HEK293T (cell line): ENCODE measurements around the gene WDR19.

Experiments
- ARNT ChIP-seq: fragments of 450-650 bp; IDR thresholded peaks from 2 replicates; pipeline ENCODE4 v1.6.1; 2017; ENCODE audit warnings: mild to moderate bottlenecking
- BHLHE40 ChIP-seq: fragments of 450-650 bp; IDR thresholded peaks from 2 replicates; pipeline ENCODE4 v1.6.1; 2016; ENCODE audit warnings: mild to moderate bottlenecking, moderate library complexity, borderline replicate concordance
- CTBP1 ChIP-seq: fragments of 450-650 bp; IDR thresholded peaks from 2 replicates; pipeline ENCODE4 v1.6.1; 2016; ENCODE audit warnings: borderline replicate concordance
- ELF4 ChIP-seq: fragments of 450-650 bp; IDR thresholded peaks from 2 replicates; pipeline ENCODE4 v1.6.1; 2017; ENCODE audit warnings: antibody characterized with exemption
- FOXA1 ChIP-seq: fragments of 450-650 bp; IDR thresholded peaks from 2 replicates; pipeline ENCODE4 v1.6.1; 2016; ENCODE audit warnings: mild to moderate bottlenecking
- FOXK2 ChIP-seq: fragments of 450-650 bp; IDR thresholded peaks from 2 replicates; pipeline ENCODE4 v1.6.1; 2016; ENCODE audit warnings: mild to moderate bottlenecking
- FOXM1 ChIP-seq: fragments of 450-650 bp; IDR thresholded peaks from 2 replicates; pipeline ENCODE4 v1.6.1; 2017; ENCODE audit warnings: mild to moderate bottlenecking, borderline replicate concordance
- LEF1 ChIP-seq: fragments of 450-650 bp; IDR thresholded peaks from 2 replicates; pipeline ENCODE4 v1.6.1; 2017; ENCODE audit warnings: mild to moderate bottlenecking, borderline replicate concordance
- PKNOX1 ChIP-seq: fragments of 450-650 bp; IDR thresholded peaks from 2 replicates; pipeline ENCODE4 v1.6.1; 2016
- SP1 ChIP-seq: fragments of 450-650 bp; IDR thresholded peaks from 2 replicates; pipeline ENCODE4 v1.6.1; 2017
- SUZ12 ChIP-seq: fragments of 450-650 bp; IDR thresholded peaks from 2 replicates; pipeline ENCODE4 v1.6.1; 2016; ENCODE audit warnings: mild to moderate bottlenecking
- TARDBP ChIP-seq: fragments of 450-650 bp; IDR thresholded peaks from 2 replicates; pipeline ENCODE4 v1.6.1; 2016
- ZNF384 ChIP-seq: fragments of 450-650 bp; IDR thresholded peaks from 2 replicates; pipeline ENCODE4 v1.6.1; 2016

GRCh38 chr4:39235021-39235420 is 52.7 kb downstream of the WDR19 start:
- TF ChIP-seq ELF4 = no peak
- TF ChIP-seq SUZ12 = no peak
- TF ChIP-seq PKNOX1 = no peak
- TF ChIP-seq BHLHE40 = no peak
- no peak for TF ChIP-seq FOXA1
- no peak for TF ChIP-seq SP1
- TF ChIP-seq ARNT = no peak
- no peak for TF ChIP-seq LEF1
- TF ChIP-seq CTBP1 = no peak
- TF ChIP-seq ZNF384 = no peak
- no peak for TF ChIP-seq FOXM1
- no peak for TF ChIP-seq FOXK2
- no peak for TF ChIP-seq TARDBP
